B cell (primary cell): ENCODE measurements around the gene NAP1L1. TPM values are rescaled to one million over a fixed set of nuclear protein-coding genes. Genes with fewer than 3 reads are reported as not detected.

Source experiments
- ATAC-seq: fragments of 200-7000 bp; cut with Tn5 transposase; one replicate; pipeline ENCODE4 v1.10.0; 2021; ENCODE audit warnings: low read depth, mild to moderate bottlenecking, moderate number of reproducible peaks, moderate library complexity
- CTCF ChIA-PET: fragments of 350-600 bp; sonication (Branson Sonifier 250); formaldehyde crosslinking; loops from one replicate; lab custom pipeline; 2021; ENCODE audit warnings: antibody characterized with exemption, inconsistent platforms; lab: Charles Lee
- POLR2A ChIA-PET: fragments of 350-600 bp; sonication (Branson Sonifier 250); formaldehyde crosslinking; loops from one replicate; lab custom pipeline; 2021; ENCODE audit warnings: antibody characterized with exemption; lab: Charles Lee
- DNase-seq: peaks from one replicate; pipeline ENCODE4 v3.0.0; 2013
- H2AFZ ChIP-seq: 2 replicates; pipeline ENCODE4 v1.6.1; 2012; ENCODE audit warnings: mild to moderate bottlenecking, low read depth, low read length; ENCODE audit not compliant: insufficient read depth, poor library complexity, severe bottlenecking
- H3K27ac ChIP-seq, 2 donors: 1 replicate in 1 of 2; 2 replicates in 1 of 2; pipeline ENCODE4 v1.5.1; 2012 to 2013; ENCODE audit warnings: low read length in 2 of 2, mild to moderate bottlenecking in 2 of 2, moderate library complexity in 1 of 2
- H3K27me3 ChIP-seq, 4 experiments: fragments of 200-600 bp in 1 of 4; sonication (generic) in 1 of 4; replicated peaks in 1 of 4; 1 replicate in 2 of 4; 2 replicates in 2 of 4; pipeline versions ENCODE4 v1.6.1 to v1.7.0; 2013 to 2016; ENCODE audit warnings: low read length in 3 of 4, mild to moderate bottlenecking in 2 of 4, mixed read lengths in 1 of 4, moderate library complexity in 1 of 4; ENCODE audit not compliant: insufficient read depth in 4 of 4, control insufficient read depth in 3 of 4; ENCODE audit errors: control extremely low read depth in 1 of 4
- H3K36me3 ChIP-seq, 2 experiments: replicated peaks in 1 of 2; 1 replicate in 1 of 2; 2 replicates in 1 of 2; pipeline versions ENCODE4 v1.6.1 to v1.7.1; 2013; ENCODE audit warnings: low read length in 1 of 2; ENCODE audit not compliant: insufficient read depth in 2 of 2, control insufficient read depth in 1 of 2; ENCODE audit errors: control extremely low read depth in 1 of 2, extremely low read depth in 1 of 2
- H3K4me1 ChIP-seq, 2 donors: fragments of 200-600 bp in 1 of 2; sonication (generic) in 1 of 2; 1 replicate in 1 of 2; 2 replicates in 1 of 2; pipeline versions ENCODE4 v1.5.1 to v1.6.1; 2013 to 2017; ENCODE audit warnings: low read length in 2 of 2; ENCODE audit not compliant: control insufficient read depth in 2 of 2, insufficient read depth in 2 of 2
- H3K4me2 ChIP-seq: replicated peaks from 2 replicates; pipeline ENCODE3; 2012; ENCODE audit warnings: mild to moderate bottlenecking, low read depth, low read length; ENCODE audit not compliant: poor library complexity, severe bottlenecking
- H3K4me3 ChIP-seq, 5 experiments: fragments of 200-600 bp in 1 of 5; sonication (generic) in 1 of 5; 1 replicate in 3 of 5; 2 replicates in 2 of 5; pipeline versions ENCODE4 v1.5.1 to v1.7.0; 2011 to 2016; ENCODE audit warnings: low read length in 4 of 5, mild to moderate bottlenecking in 4 of 5, low read depth in 2 of 5, control low read depth in 1 of 5, moderate library complexity in 1 of 5; ENCODE audit not compliant: insufficient read depth in 1 of 5; ENCODE audit errors: control extremely low read depth in 1 of 5, extremely low read depth in 1 of 5
- H3K79me2 ChIP-seq: fragments of 200-600 bp; sonication (generic); one replicate; pipeline ENCODE4 v1.6.0; 2016; ENCODE audit warnings: low read length; ENCODE audit not compliant: control insufficient read depth, insufficient read depth
- H3K9ac ChIP-seq: fragments of 200-600 bp; sonication (generic); 2 replicates; pipeline ENCODE4 v1.6.1; 2017; ENCODE audit warnings: mild to moderate bottlenecking, low read length, moderate library complexity
- H3K9me3 ChIP-seq, 3 donors: one replicate each; pipeline versions ENCODE4 v1.6.1 to v1.7.1; 2013; ENCODE audit warnings: low read length in 2 of 3; ENCODE audit not compliant: control insufficient read depth in 2 of 3, insufficient read depth in 1 of 3; ENCODE audit errors: control extremely low read depth in 1 of 3
- H4K20me1 ChIP-seq: 2 replicates; pipeline ENCODE4 v1.6.0; 2012; ENCODE audit warnings: mild to moderate bottlenecking, low read length; ENCODE audit not compliant: insufficient read depth, control insufficient read depth, poor library complexity, severe bottlenecking
- H3K27ac Mint-ChIP-seq: one replicate; pipeline ENCODE4 v1.8.0; 2021; ENCODE audit warnings: mixed read lengths
- H3K27me3 Mint-ChIP-seq: one replicate; pipeline ENCODE4 v1.8.0; 2021; ENCODE audit warnings: mixed read lengths
- H3K4me1 Mint-ChIP-seq: one replicate; pipeline ENCODE4 v1.8.0; 2021; ENCODE audit warnings: mixed read lengths
- H3K4me3 Mint-ChIP-seq: one replicate; pipeline ENCODE4 v1.8.0; 2021; ENCODE audit warnings: mixed read lengths
- H3K9me3 Mint-ChIP-seq: one replicate; pipeline ENCODE4 v1.8.0; 2022; ENCODE audit warnings: mixed read lengths; ENCODE audit not compliant: insufficient read depth
- CTCF ChIP-seq: fragments of 200-600 bp; IDR thresholded peaks from one replicate; pipeline ENCODE4 v1.8.0; 2022; ENCODE audit warnings: antibody characterized with exemption, mild to moderate bottlenecking
- EZH2 ChIP-seq: IDR thresholded peaks from 2 replicates; pipeline ENCODE4 v1.6.1; 2012; ENCODE audit warnings: borderline replicate concordance, low read depth, mild to moderate bottlenecking, moderate library complexity, low read length; ENCODE audit not compliant: insufficient read depth, poor library complexity, severe bottlenecking
- WGBS: methylation state at CpG from one replicate; pipeline ENCODE4 v1.1.5; 2013; ENCODE audit warnings: missing lambda C conversion rate; ENCODE audit not compliant: insufficient coverage; 5-methylcytosine and 5-hydroxymethylcytosine counted together
- intact Hi-C: fragments of 100-400 bp; cut with micrococcal nuclease; formaldehyde crosslinking; loops from one replicate; pipeline ENCODE4 v1.10.0; 2022
- polyA plus RNA-seq: library from polyadenylated mRNA; depleted of rRNA; stranded (reverse); fragments of >200 nt; gene quantifications from 2 replicates; pipeline ENCODE4 v1.2.3, GENCODE V29; 2012
- total RNA-seq, 2 donors: library from RNA; stranded (reverse); fragments of 120-200 nt in 1 of 2; gene quantifications; 1 replicate in 1 of 2; 2 replicates in 1 of 2; pipeline versions ENCODE4 v1.2.3 to v1.2.4, GENCODE V29; 2013 to 2022

The NAP1L1 gene
- total and polyA plus RNA-seq, 2 donors (not counting 1 experiment from before 2014, with no cell fraction given): 165 to 766 TPM

GRCh38 chr12:76031414-76032042, 53.0 kb downstream of the NAP1L1 start, which contains the start of gene PHLDA1:
PHLDA1 (minus strand) TSS chr12:76031776.
- Histone ChIP-seq H2AFZ (peak within 1 kb of the TSS; percentile 96), H3K27me3 (peaks cover 2 to 30% (median 26%) of the 10 kb centered on the region in 4 experiments), H3K4me3 (peak within 1 kb of the TSS; percentile 48 to 89 (median 79)), H4K20me1 (no peaks in the 10 kb centered on the region), H3K79me2 (no peaks in the 10 kb centered on the region), H3K4me2 (peak within 1 kb of the TSS; percentile 98), H3K36me3 (no peaks in the 10 kb centered on the region), H3K4me1 (peaks cover 18 to 23% of the 10 kb centered on the region in 2 donors), H3K9ac (peak within 1 kb of the TSS; percentile 85), H3K9me3 (no peaks in the 10 kb centered on the region), H3K27ac (peak within 1 kb of the TSS; percentile 19 to 81)
- peak within 1 kb of the TSS; percentile 92 for H3K27ac Mint-ChIP-seq
- ATAC-seq: peak; percentile 87
- intact Hi-C loops: loop anchor here (1.0 to 5.0 kb wide), 11 partner anchors 53 to 1493 kb away; partner anchors contain the start of genes BBS10, GLIPR1L1, GLIPR1L2 and KRR1
- H3K27me3 Mint-ChIP-seq: peaks cover 24% of the 10 kb centered on the region
- no peaks in the 10 kb centered on the region for H3K9me3 Mint-ChIP-seq
- peaks cover 25% of the 10 kb centered on the region for H3K4me1 Mint-ChIP-seq
- WGBS: under 1% methylated on average over 67 of the region's 67 CpGs
- peak; percentile 93 for DNase-seq
- POLR2A ChIA-PET: interaction anchor here (0.6 to 1.3 kb wide), 2 partner anchors 231 to 520 kb away, joined by 4 to 5 read pairs; partner anchors contain the start of gene KRR1
- CTCF ChIA-PET: interaction anchor here (0.7 to 12.7 kb wide), 18 partner anchors 8 to 701 kb away, joined by 3 to 210 read pairs (median 4); partner anchors contain the start of genes BBS10, CAPS2, GLIPR1L1 and GLIPR1L2
- H3K4me3 Mint-ChIP-seq: peak within 1 kb of the TSS; percentile 96
- TF ChIP-seq CTCF (peak; percentile 48), EZH2 (no peak)

GRCh38 chr12:76031081-76031413, 53.4 kb downstream of the NAP1L1 start:
- ATAC-seq: no peak
- H3K9ac ChIP-seq: peak overlapping the region; percentile 85
- under 1% methylated on average over 26 of the region's 26 CpGs for WGBS
- peak overlapping the region; percentile 3 to 89 (median 79) for H3K4me3 ChIP-seq
- H3K36me3 ChIP-seq: no peaks in the 10 kb centered on the region
- H3K27ac ChIP-seq: no peak overlapping the region
- POLR2A ChIA-PET: interaction anchor here (1.3 kb wide), 1 partner anchor 519 kb away, joined by 4 read pairs; the partner anchor contains the start of gene KRR1
- peaks cover 18 to 23% of the 10 kb centered on the region in 2 donors for H3K4me1 ChIP-seq
- no peaks in the 10 kb centered on the region for H3K79me2 ChIP-seq
- no peaks in the 10 kb centered on the region for H3K9me3 ChIP-seq
- Mint-ChIP-seq H3K27ac (peak overlapping the region; percentile 70), H3K9me3 (no peaks in the 10 kb centered on the region), H3K27me3 (peaks cover 26% of the 10 kb centered on the region), H3K4me1 (peaks cover 25% of the 10 kb centered on the region), H3K4me3 (peak overlapping the region; percentile 96)
- peak overlapping the region; percentile 98 for H3K4me2 ChIP-seq
- no peak for DNase-seq
- TF ChIP-seq EZH2 (no peak), CTCF (no peak)
- CTCF ChIA-PET: interaction anchor here (0.8 to 12.7 kb wide), 14 partner anchors 9 to 701 kb away, joined by 3 to 210 read pairs (median 4); partner anchors contain the start of genes CAPS2, GLIPR1L1, GLIPR1L2 and KRR1
- peak overlapping the region; percentile 96 for H2AFZ ChIP-seq
- intact Hi-C loops: loop anchor here (1.0 to 5.0 kb wide), 9 partner anchors 52 to 640 kb away; partner anchors contain the start of genes BBS10, GLIPR1L2, KRR1 and NAP1L1
- no peaks in the 10 kb centered on the region for H4K20me1 ChIP-seq
- peaks cover 2 to 32% (median 27%) of the 10 kb centered on the region in 4 experiments for H3K27me3 ChIP-seq
